CD14-positive monocyte (primary cell): ENCODE results near the gene GSTK1. TPM values are rescaled to one million over a fixed set of nuclear protein-coding genes. Genes with fewer than 3 reads are reported as not detected.

Source experiments
- DNase-seq, 3 donors: peaks; one replicate each; pipeline ENCODE4 v3.0.0-alpha.2; 2011 to 2022
- H2AFZ ChIP-seq: 2 replicates; pipeline ENCODE4 v1.6.0; 2012; ENCODE audit warnings: mild to moderate bottlenecking, low read depth, low read length, inconsistent platforms; ENCODE audit not compliant: insufficient read depth, poor library complexity, severe bottlenecking
- H3K27ac ChIP-seq, 2 donors: 1 replicate in 1 of 2; 2 replicates in 1 of 2; pipeline ENCODE4 v1.5.1; 2012 to 2013; ENCODE audit warnings: low read length in 2 of 2, control low read depth in 1 of 2, inconsistent platforms in 1 of 2, low read depth in 1 of 2, mild to moderate bottlenecking in 1 of 2
- H3K27me3 ChIP-seq, 2 donors: one replicate each; pipeline versions ENCODE4 v1.6.0 to v1.6.1; 2011 to 2013; ENCODE audit warnings: low read length in 2 of 2; ENCODE audit not compliant: control insufficient read depth in 2 of 2, insufficient read depth in 2 of 2
- H3K36me3 ChIP-seq, 2 donors: replicated peaks in 1 of 2; 1 replicate in 1 of 2; 2 replicates in 1 of 2; pipeline versions ENCODE4 v1.5.1 to v1.6.1; 2012 to 2013; ENCODE audit warnings: low read length in 2 of 2, control low read depth in 1 of 2, inconsistent platforms in 1 of 2, mild to moderate bottlenecking in 1 of 2; ENCODE audit not compliant: insufficient read depth in 2 of 2, control insufficient read depth in 1 of 2
- H3K4me1 ChIP-seq, 2 donors: 1 replicate in 1 of 2; 2 replicates in 1 of 2; pipeline versions ENCODE4 v1.5.1 to v1.6.1; 2012 to 2013; ENCODE audit warnings: low read length in 2 of 2, control low read depth in 1 of 2, inconsistent platforms in 1 of 2, mild to moderate bottlenecking in 1 of 2, moderate library complexity in 1 of 2; ENCODE audit not compliant: insufficient read depth in 2 of 2, control insufficient read depth in 1 of 2
- H3K4me2 ChIP-seq: replicated peaks from 2 replicates; pipeline ENCODE3; 2012; ENCODE audit warnings: low read length, moderate library complexity, mild to moderate bottlenecking; ENCODE audit not compliant: poor library complexity, severe bottlenecking; ENCODE audit errors: extremely low read depth
- H3K4me3 ChIP-seq, 3 experiments: fragments of 200-600 bp in 1 of 3; sonication (generic) in 1 of 3; replicated peaks in 1 of 3; 1 replicate in 2 of 3; 2 replicates in 1 of 3; pipeline ENCODE4 v1.5.1; 2011 to 2013; ENCODE audit warnings: low read length in 3 of 3, mild to moderate bottlenecking in 3 of 3, control low read depth in 2 of 3, low read depth in 2 of 3, inconsistent platforms in 1 of 3, moderate library complexity in 1 of 3
- H3K79me2 ChIP-seq: 2 replicates; pipeline ENCODE4 v1.6.0; 2012; ENCODE audit warnings: mild to moderate bottlenecking, control low read depth, inconsistent platforms, low read length, moderate library complexity; ENCODE audit not compliant: insufficient read depth
- H3K9ac ChIP-seq: 2 replicates; pipeline ENCODE4 v1.6.0; 2017; ENCODE audit warnings: low read length, mild to moderate bottlenecking; ENCODE audit not compliant: insufficient read depth, poor library complexity, severe bottlenecking
- H3K9me3 ChIP-seq, 2 donors: replicated peaks in 1 of 2; 1 replicate in 1 of 2; 2 replicates in 1 of 2; pipeline versions ENCODE4 v1.5.1 to v1.6.1; 2012 to 2013; ENCODE audit warnings: low read length in 2 of 2, control low read depth in 1 of 2; ENCODE audit not compliant: control insufficient read depth in 1 of 2, insufficient read depth in 1 of 2
- H4K20me1 ChIP-seq: 2 replicates; pipeline ENCODE4 v1.6.0; 2012; ENCODE audit warnings: mild to moderate bottlenecking, low read length, control low read depth, moderate library complexity; ENCODE audit not compliant: insufficient read depth
- H3K27ac Mint-ChIP-seq, 7 donors: one replicate each; pipeline ENCODE4 v1.8.0; 2020; ENCODE audit warnings: mild to moderate bottlenecking in 7 of 7, mixed read lengths in 7 of 7, moderate library complexity in 6 of 7, inconsistent platforms in 2 of 7
- H3K27me3 Mint-ChIP-seq, 3 donors: one replicate each; pipeline ENCODE4 v1.8.0; 2021 to 2022; ENCODE audit warnings: low read depth in 3 of 3, mild to moderate bottlenecking in 3 of 3, mixed read lengths in 3 of 3, moderate library complexity in 3 of 3, inconsistent platforms in 1 of 3
- H3K36me3 Mint-ChIP-seq, 2 donors: one replicate each; pipeline ENCODE4 v1.8.0; 2020; ENCODE audit warnings: mixed read lengths in 2 of 2, inconsistent platforms in 1 of 2, mild to moderate bottlenecking in 1 of 2
- H3K4me1 Mint-ChIP-seq: one replicate; pipeline ENCODE4 v1.8.0; 2020; ENCODE audit warnings: mild to moderate bottlenecking, mixed read lengths
- H3K4me3 Mint-ChIP-seq, 2 donors: one replicate each; pipeline ENCODE4 v1.8.0; 2020; ENCODE audit warnings: mild to moderate bottlenecking in 2 of 2, mixed read lengths in 2 of 2, moderate library complexity in 1 of 2
- H3K9me3 Mint-ChIP-seq, 7 donors: one replicate each; pipeline ENCODE4 v1.8.0; 2020 to 2022; ENCODE audit warnings: mixed read lengths in 7 of 7, mild to moderate bottlenecking in 6 of 7, moderate library complexity in 6 of 7, inconsistent platforms in 2 of 7
- CTCF ChIP-seq: fragments of 200-600 bp; IDR thresholded peaks from one replicate; pipeline ENCODE4 v1.8.0; 2022; ENCODE audit warnings: antibody characterized with exemption, mild to moderate bottlenecking
- WGBS: methylation state at CpG from one replicate; pipeline ENCODE4 v1.1.5; 2013; ENCODE audit warnings: missing lambda C conversion rate; ENCODE audit not compliant: insufficient coverage; 5-methylcytosine and 5-hydroxymethylcytosine counted together
- intact Hi-C, 2 donors: fragments of 100-400 bp; cut with micrococcal nuclease; formaldehyde crosslinking; loops; one replicate each; pipeline versions ENCODE4 v1.15.0 to v1.15.1; 2023
- polyA plus RNA-seq, 3 donors: library from polyadenylated mRNA; depleted of rRNA in 1 of 3; unstranded in 2 of 3; stranded (reverse) in 1 of 3; fragments of 300-500 nt in 2 of 3; fragments of >200 nt in 1 of 3; fragmentation: Illumina TruSeq in 2 of 3; gene quantifications; 1 replicate in 2 of 3; 2 replicates in 1 of 3; pipeline ENCODE4 v1.2.3, GENCODE V29; 2012 to 2021

Gene GSTK1
- polyA plus RNA-seq, 3 donors = 413 to 547 (median 427) TPM

GRCh38 chr7:143282124-143282523, 18.9 kb downstream of the GSTK1 start:
- no peaks in the 10 kb centered on the region for H3K27me3 ChIP-seq
- H3K4me3 ChIP-seq = no peak overlapping the region
- no peaks in the 10 kb centered on the region for H3K36me3 ChIP-seq
- H2AFZ ChIP-seq = no peak overlapping the region
- Mint-ChIP-seq H3K4me1 (peaks cover 17% of the 10 kb centered on the region), H3K27me3 (peaks cover 0 to 3% (median 2%) of the 10 kb centered on the region in 3 donors), H3K36me3 (no peaks in the 10 kb centered on the region), H3K27ac (no peak overlapping the region), H3K4me3 (no peak overlapping the region), H3K9me3 (peaks cover 0 to 2% (median 0%) of the 10 kb centered on the region in 7 donors)
- no peak overlapping the region for H3K4me2 ChIP-seq
- H3K9ac ChIP-seq = no peak overlapping the region
- H3K27ac ChIP-seq = no peak overlapping the region
- no peaks in the 10 kb centered on the region for H3K9me3 ChIP-seq
- 100% methylated on average over 4 of the region's 8 CpGs for WGBS
- H4K20me1 ChIP-seq = no peaks in the 10 kb centered on the region
- no peak for DNase-seq
- H3K79me2 ChIP-seq = no peaks in the 10 kb centered on the region
- H3K4me1 ChIP-seq = peaks cover 0 to 19% of the 10 kb centered on the region in 2 donors
- no peak for TF ChIP-seq CTCF
- intact Hi-C loops = loop anchor here in 1 of 2 donors (10.0 kb wide), 1 partner anchor 93 kb away; no protein-coding TSS in a partner anchor

GRCh38 chr7:143283381-143283780, 20.1 kb downstream of the GSTK1 start:
- peaks cover 0 to 2% (median 0%) of the 10 kb centered on the region in 7 donors for H3K9me3 Mint-ChIP-seq
- Histone ChIP-seq H3K36me3 (no peaks in the 10 kb centered on the region), H3K4me2 (no peak overlapping the region), H3K4me1 (peaks cover 6 to 26% of the 10 kb centered on the region in 2 donors), H3K27me3 (no peaks in the 10 kb centered on the region), H3K9ac (no peak overlapping the region), H3K9me3 (no peaks in the 10 kb centered on the region), H2AFZ (no peak overlapping the region), H3K27ac (no peak overlapping the region), H3K4me3 (no peak overlapping the region), H3K79me2 (peaks cover 3% of the 10 kb centered on the region), H4K20me1 (no peaks in the 10 kb centered on the region)
- peaks cover 0 to 3% (median 2%) of the 10 kb centered on the region in 3 donors for H3K27me3 Mint-ChIP-seq
- intact Hi-C loops = loop anchor here in 1 of 2 donors (10.0 kb wide), 1 partner anchor 91 kb away; no protein-coding TSS in a partner anchor
- H3K4me1 Mint-ChIP-seq = peaks cover 24% of the 10 kb centered on the region
- DNase-seq = no peak
- no peaks in the 10 kb centered on the region for H3K36me3 Mint-ChIP-seq
- peak overlapping the region in 1 of 7 donors; percentile 8 for H3K27ac Mint-ChIP-seq
- no peak overlapping the region for H3K4me3 Mint-ChIP-seq
- TF ChIP-seq CTCF = no peak
- WGBS = 97% methylated on average over 4 of the region's 4 CpGs
